ENCODE data around the gene DIPK1A.

GRCh38 chr1:92862605-92863004 is 98.7 kb downstream of the DIPK1A start:
- TF ChIP-seq CTCF (conservative IDR thresholded peaks at IDR 0.05; ENCODE audit: low read depth, low read length): no peak
- no peak for TF ChIP-seq EZH2 (IDR thresholded peaks at IDR 0.05; ENCODE audit: low read length, unreplicated experiment)
- TF ChIP-seq EZH2phosphoT487 (IDR thresholded peaks at IDR 0.05; ENCODE audit: borderline replicate concordance, low read length): no peak
